Tibial nerve (tissue), 3 donors: Measurements from ENCODE around the gene VCAM1.

Experiments used
- CTCF ChIP-seq, 5 experiments: fragments of 200-600 bp in 3 of 5; fragments of 450-650 bp in 2 of 5; sonication (generic) in 3 of 5; IDR thresholded peaks; one replicate each; pipeline ENCODE4 v1.5.1; 2016 to 2019; ENCODE audit warnings: antibody characterized with exemption in 5 of 5, mild to moderate bottlenecking in 3 of 5, moderate library complexity in 2 of 5
- POLR2A ChIP-seq, 2 donors: fragments of 450-650 bp; IDR thresholded peaks; one replicate each; pipeline ENCODE4 v1.6.1; 2017; ENCODE audit warnings: antibody characterized with exemption in 2 of 2, mild to moderate bottlenecking in 2 of 2, moderate library complexity in 2 of 2

GRCh38 chr1:100735244-100735643 is 15.7 kb downstream of the VCAM1 start:
- no peak for TF ChIP-seq POLR2A (IDR thresholded peaks at IDR 0.05)
- TF ChIP-seq CTCF (IDR thresholded peaks at IDR 0.05) = no peak
